GM18508 (cell line): Measurements from ENCODE around the gene HLCS.

Experiments used
- ATAC-seq: cut with Tn5 transposase; IDR thresholded peaks from one replicate; pipeline ENCODE4 v1.9.1; 2021; ENCODE audit warnings: moderate number of reproducible peaks; ENCODE audit not compliant: insufficient read depth, unreplicated experiment

HLCS gene

GRCh38 chr21:36987845-36988244 lies 21.4 kb upstream of the HLCS start:
- no peak for ATAC-seq

- ATAC-seq: no peak
These were observed 19.5 kb upstream of the HLCS start for GRCh38 chr21:36985751-36986594.

DNA sequence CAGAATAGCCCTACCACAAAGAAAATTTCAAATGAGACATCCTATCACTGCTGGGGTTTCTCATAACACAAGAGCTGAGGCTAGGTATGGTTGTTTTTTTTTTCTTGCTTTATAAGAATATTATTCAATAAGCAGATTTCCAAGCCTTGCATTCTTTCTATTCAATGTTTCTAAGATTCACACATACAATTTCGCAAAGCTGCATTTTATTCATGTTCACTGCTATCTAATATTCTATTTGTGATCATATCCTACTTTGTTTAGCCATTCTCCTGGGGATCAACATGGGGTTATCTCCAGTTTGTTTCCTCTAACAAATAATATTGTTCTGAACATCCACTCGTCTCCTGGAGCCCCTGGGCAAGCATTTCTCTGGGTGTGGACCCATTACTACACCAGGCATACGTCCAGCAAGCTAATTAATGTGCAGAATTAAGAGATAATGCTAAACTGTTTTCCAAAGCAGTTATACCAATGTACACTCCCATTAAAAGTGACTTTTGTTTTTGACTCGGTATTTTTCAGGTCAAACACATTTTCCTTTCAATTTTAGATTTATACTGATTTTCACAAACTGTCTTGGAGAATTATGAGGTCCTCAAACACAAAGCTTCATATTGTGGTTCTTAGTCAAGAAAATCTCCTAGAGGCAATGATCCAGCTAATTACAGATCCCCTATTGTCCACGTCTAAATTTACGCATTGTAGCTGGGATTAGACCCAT lies 15.7 kb upstream of the HLCS start:
- no peak for ATAC-seq

DNA sequence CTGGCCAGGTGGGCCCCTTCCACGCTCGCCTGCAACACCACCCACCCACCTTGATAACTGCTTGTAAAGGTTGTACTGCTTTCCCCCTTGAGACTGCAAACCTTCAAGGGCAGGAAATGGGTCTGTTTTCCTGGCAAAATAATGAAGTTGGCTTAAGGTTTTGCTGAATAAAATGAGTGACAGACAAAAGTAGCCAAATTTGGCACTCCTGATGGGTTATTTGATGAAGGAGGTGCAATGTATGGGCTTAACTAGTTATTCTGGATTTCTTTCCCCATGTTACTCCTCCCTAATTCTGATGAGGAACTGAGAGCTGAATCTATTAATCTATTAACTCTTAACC lies 14.6 kb upstream of the HLCS start:
- ATAC-seq: no peak

- ATAC-seq: no peak
These were observed 14.0 kb upstream of the HLCS start for GRCh38 chr21:36980280-36981048.

DNA sequence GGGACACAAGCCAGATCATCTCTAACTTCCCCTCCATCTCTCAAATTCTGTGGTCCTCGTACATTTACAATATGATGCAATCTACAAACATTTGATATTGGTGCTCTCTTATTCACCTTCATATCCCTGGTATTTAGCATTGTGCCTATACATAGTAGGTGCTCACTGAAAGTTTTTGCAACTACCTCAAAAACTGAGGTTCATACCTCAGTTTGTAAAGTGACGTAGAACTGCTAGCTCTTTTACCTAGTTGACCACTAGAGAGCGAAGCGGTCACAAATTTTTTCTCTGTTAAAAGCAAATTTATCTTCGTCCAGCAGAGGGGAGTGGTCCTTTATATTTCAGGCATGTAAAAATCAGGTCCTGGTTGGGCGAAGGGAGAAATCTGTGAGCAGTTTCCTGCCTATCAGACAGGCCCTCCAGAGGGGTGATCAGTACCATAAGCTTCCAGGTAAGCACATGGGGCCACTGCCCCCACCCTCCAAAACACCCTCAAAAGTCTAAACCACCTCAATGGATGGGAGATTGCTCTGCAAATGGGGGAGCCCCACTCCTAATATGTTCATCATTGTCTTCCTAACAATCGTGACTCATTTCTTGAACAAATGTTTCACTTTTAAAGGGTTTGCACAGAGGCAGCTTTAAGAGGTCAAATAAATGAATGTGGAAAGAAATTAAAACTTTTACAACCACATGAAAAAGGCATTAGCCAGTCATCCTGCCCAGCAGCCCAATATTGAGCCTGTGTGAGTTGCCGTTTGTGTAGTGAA lies 10.6 kb upstream of the HLCS start:
- ATAC-seq: peak; percentile 49

GRCh38 chr21:36976228-36976861 lies 9.9 kb upstream of the HLCS start:
- no peak for ATAC-seq

DNA sequence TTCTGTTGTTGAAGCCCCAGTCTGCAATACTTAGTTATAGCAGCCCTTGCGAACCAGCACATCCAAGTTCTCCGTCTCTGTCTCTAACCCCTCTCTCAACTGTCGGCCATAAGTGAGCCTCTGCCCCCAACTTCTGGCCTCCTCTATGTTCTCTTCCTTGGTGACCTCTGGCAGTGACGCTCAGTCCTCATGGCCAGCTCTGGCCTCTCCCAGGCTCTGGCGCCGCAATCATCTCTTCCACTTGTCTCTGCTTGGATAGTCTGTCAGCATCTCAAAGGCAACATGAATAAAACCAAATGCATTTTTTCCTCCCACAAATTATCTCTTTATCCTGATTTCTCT lies 8.4 kb upstream of the HLCS start:
- ATAC-seq: no peak

DNA sequence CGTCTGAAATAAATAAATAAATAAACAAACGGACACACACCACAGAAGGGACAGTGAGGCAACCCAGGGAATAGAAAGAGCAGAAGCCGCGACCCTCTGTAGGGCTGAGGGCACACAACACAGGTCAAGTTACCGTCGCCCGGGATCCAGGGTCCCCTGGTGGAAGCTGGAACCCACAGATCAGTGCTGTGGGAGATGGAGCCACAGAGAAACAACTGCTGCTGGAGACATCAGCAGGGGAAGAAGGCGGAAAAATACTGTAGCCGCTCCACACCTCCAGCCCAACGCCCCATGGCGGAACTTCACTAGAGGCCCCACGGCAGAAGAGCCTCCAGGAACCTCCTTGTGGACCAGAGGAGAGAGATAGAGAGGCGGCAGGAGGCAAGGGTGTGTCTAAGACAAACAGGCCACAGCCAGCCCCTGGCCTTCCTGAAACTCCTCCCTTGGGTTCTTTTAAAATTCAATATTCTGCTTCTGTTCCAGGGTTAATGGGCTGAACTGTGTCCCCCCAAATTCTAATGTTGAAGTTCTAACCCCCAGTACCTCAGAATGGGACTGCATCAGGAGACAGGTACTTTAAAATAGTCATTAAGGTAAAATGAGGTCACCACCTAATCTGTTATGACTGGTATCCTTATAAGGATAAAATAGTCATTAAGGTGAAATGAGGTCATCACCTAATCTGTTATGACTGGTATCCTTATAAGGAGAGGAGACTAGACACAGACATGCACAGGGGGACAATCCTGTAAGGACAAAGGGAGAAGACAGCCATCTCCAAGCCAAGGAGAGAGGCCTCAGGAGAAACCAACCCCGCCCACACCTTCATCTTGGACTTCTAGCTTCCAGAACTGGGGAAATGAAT lies 7.7 kb upstream of the HLCS start:
- ATAC-seq: no peak

GRCh38 chr21:36968976-36969375 lies 2.5 kb upstream of the HLCS start:
- no peak for ATAC-seq

DNA sequence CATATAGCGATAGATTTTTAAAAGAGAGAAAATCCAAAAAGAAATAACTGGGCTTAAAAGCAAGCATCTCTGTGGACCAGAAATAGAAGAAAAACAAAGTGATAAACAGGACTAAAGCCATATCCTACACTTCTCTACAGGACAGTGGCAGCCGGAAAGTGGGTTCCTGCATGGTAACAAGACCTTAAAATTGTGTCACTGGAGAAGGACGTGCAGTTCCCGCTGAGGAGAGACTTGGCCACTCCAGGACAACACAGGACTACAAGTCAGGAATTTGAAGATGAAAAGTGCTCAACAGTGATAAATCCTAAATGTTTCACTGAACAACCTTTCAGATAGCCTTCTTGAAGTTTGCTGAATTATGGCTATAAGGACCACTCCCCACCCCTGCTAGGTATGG lies 1.9 kb upstream of the HLCS start:
- ATAC-seq: no peak

DNA sequence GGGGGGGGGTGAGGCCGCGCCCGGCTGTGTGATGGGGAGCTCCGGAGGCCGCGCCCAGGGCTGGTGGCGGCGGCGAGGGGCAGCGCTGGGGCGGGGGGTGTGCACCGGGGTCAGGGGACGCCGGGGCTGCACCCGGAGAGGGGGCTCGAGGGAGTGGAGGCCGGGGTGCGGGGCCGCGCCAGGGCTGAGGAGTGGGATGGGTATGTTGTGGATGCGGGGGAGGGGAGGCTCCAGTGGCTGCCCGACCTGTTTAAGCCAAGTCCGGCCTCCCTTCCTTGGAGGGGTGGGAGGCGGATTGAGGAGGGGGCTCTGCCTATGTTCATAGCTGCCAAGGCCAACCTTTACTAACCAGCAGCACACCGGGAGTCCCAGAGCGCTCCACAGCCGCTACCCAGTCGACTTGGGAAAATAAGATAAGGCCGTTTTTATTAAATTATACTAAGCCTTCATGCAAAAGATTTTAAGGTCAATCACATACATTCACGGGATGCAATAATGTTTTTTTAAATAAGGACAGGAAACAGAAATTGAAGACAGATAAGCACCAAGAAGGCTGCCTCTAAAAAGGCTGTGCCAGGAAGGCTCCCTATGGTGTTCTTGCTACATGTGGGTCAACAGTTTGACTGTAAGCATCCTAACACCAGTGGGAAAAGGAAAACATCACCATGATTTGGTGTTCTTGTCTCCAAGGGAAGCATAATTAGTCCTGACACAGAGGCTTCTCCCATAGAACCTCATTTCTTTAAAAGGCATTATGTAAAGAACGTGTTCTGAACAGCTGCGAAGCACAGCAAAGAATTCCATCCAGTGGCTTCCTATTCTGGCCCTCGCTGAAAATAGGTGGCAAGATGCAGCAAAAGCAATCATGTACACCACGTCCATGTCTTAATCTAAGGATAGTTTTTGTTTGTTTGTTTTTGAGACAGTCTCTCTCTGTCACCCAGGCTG lies 626 bp upstream of the HLCS start:
- peak; percentile 10 for ATAC-seq

DNA sequence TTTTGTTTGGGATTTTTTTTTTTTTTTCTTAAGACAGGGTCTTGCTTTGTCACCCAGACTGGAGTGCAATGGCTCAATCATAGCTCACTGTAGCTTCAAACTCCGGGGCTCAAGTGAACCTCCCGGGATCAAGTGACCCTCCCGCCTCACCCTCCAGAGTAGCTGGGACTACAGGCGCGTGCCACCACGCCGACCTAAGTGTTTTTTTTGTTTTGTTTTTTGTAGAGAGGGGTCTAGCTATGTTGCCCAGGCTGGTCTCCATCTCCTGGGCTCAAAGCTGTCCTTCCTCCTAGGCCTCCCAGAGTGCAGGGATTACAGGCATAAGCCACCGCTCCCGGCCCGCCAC lies 776 bp downstream of the HLCS start:
- no peak for ATAC-seq

GRCh38 chr21:36964827-36965719 lies 1.4 kb downstream of the HLCS start:
- ATAC-seq: no peak

DNA sequence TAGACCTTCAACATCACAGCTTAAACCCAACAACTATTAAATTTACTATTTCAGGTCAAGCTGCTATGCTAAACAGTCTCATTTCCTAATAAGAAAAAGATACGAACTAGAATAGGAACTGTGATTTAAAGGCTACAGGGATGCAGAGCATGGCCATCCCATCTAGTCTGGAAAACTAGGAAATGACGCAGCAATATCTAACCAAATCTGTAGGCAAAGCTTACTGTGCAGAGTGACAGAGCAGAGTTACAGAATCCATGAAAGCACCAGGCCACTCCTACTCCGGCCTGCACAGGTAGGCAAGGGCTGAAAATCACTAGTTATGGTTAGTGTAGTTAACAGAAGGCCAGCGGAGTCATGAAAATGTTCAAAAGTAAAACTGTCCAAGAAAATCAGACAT lies 2.1 kb downstream of the HLCS start:
- ATAC-seq: no peak

- ATAC-seq: no peak
These were observed 4.2 kb downstream of the HLCS start for GRCh38 chr21:36962098-36962780.
